ENCODE data around the gene CHST1. TPM values are rescaled to one million over a fixed set of nuclear protein-coding genes. Genes with fewer than 3 reads are reported as not detected.

Gene CHST1
- total RNA-seq, 1 donor, result 1.1 TPM

- H3K4me3 ChIP-seq (ENCODE audit: insufficient read depth, low read length), result peak overlapping the region; percentile 51
- TF ChIP-seq CTCF (IDR thresholded peaks at IDR 0.05; ENCODE audit: extremely low read depth, low read depth, low read length), result no peak
- peak overlapping the region; percentile 24 for H3K27ac ChIP-seq (ENCODE audit: low read depth, low read length)
- no peaks in the 10 kb centered on the region for H3K36me3 ChIP-seq (ENCODE audit: insufficient read depth, low read length)
- peak; percentile 100 for DNase-seq (ENCODE audit: insufficient read length, low spot score, missing footprints)
- peaks cover 33% of the 10 kb centered on the region for H3K4me1 ChIP-seq (ENCODE audit: insufficient read depth, low read length)
- peaks cover 30% of the 10 kb centered on the region for H3K27me3 ChIP-seq (ENCODE audit: insufficient read depth, low read length)
- H3K79me2 ChIP-seq (ENCODE audit: insufficient read depth, low read length), result no peaks in the 10 kb centered on the region
- no peaks in the 10 kb centered on the region for H4K20me1 ChIP-seq (ENCODE audit: insufficient read depth, low read length)
- H3K4me2 ChIP-seq (ENCODE audit: insufficient read depth, low read length), result peak overlapping the region; percentile 57
- peak overlapping the region; percentile 16 for H2AFZ ChIP-seq (ENCODE audit: low read length)
- no peaks in the 10 kb centered on the region for H3K9me3 ChIP-seq (ENCODE audit: low read depth, low read length)
Measured at GRCh38 chr11:45662665-45663485, 2.5 kb downstream of the CHST1 start.

- Histone ChIP-seq H3K36me3 (ENCODE audit: insufficient read depth, low read length) (no peaks in the 10 kb centered on the region), H4K20me1 (ENCODE audit: insufficient read depth, low read length) (no peaks in the 10 kb centered on the region), H3K4me2 (ENCODE audit: insufficient read depth, low read length) (peak overlapping the region; percentile 57), H3K4me3 (ENCODE audit: insufficient read depth, low read length) (no peak overlapping the region), H2AFZ (ENCODE audit: low read length) (no peak overlapping the region), H3K79me2 (ENCODE audit: insufficient read depth, low read length) (no peaks in the 10 kb centered on the region), H3K27ac (ENCODE audit: low read depth, low read length) (peak overlapping the region; percentile 24), H3K27me3 (ENCODE audit: insufficient read depth, low read length) (peaks cover 23% of the 10 kb centered on the region), H3K4me1 (ENCODE audit: insufficient read depth, low read length) (peaks cover 33% of the 10 kb centered on the region), H3K9me3 (ENCODE audit: low read depth, low read length) (no peaks in the 10 kb centered on the region)
- no peak for TF ChIP-seq CTCF (IDR thresholded peaks at IDR 0.05; ENCODE audit: extremely low read depth, low read depth, low read length)
- DNase-seq (ENCODE audit: insufficient read length, low spot score, missing footprints), result peak; percentile 66
Measured at GRCh38 chr11:45662096-45662664, 3.2 kb downstream of the CHST1 start.

GRCh38 chr11:45661439-45662055 lies 3.9 kb downstream of the CHST1 start:
- Histone ChIP-seq H2AFZ (ENCODE audit: low read length) (no peak overlapping the region), H3K9me3 (ENCODE audit: low read depth, low read length) (no peaks in the 10 kb centered on the region), H3K4me1 (ENCODE audit: insufficient read depth, low read length) (peaks cover 33% of the 10 kb centered on the region), H3K27ac (ENCODE audit: low read depth, low read length) (no peak overlapping the region), H3K4me2 (ENCODE audit: insufficient read depth, low read length) (no peak overlapping the region), H3K27me3 (ENCODE audit: insufficient read depth, low read length) (peaks cover 19% of the 10 kb centered on the region), H3K36me3 (ENCODE audit: insufficient read depth, low read length) (no peaks in the 10 kb centered on the region), H4K20me1 (ENCODE audit: insufficient read depth, low read length) (no peaks in the 10 kb centered on the region), H3K79me2 (ENCODE audit: insufficient read depth, low read length) (no peaks in the 10 kb centered on the region), H3K4me3 (ENCODE audit: insufficient read depth, low read length) (no peak overlapping the region)
- TF ChIP-seq CTCF (IDR thresholded peaks at IDR 0.05; ENCODE audit: extremely low read depth, low read depth, low read length), result no peak
- peak; percentile 87 for DNase-seq (ENCODE audit: insufficient read length, low spot score, missing footprints)
